AG09319 (cell line): ENCODE measurements around the gene NCAPD3.

Source experiments
- DNase-seq: peaks from one replicate; pipeline ENCODE4 v3.0.0-alpha.2; 2010; ENCODE audit warnings: low read depth; ENCODE audit errors: extremely low read depth
- CTCF ChIP-seq: IDR thresholded peaks from 2 replicates; pipeline ENCODE4 v1.5.1; 2011; ENCODE audit warnings: low read depth, mild to moderate bottlenecking, inconsistent platforms, low read length, moderate library complexity

Gene NCAPD3

GRCh38 chr11:134230339-134230738 is 6.6 kb upstream of the NCAPD3 start:
- no peak for DNase-seq
- TF ChIP-seq CTCF = no peak

- no peak for DNase-seq
- no peak for TF ChIP-seq CTCF
Measured at GRCh38 chr11:134229126-134229790, 5.5 kb upstream of the NCAPD3 start.

- no peak for DNase-seq
Measured at GRCh38 chr11:134228625-134229024, 4.9 kb upstream of the NCAPD3 start.

GRCh38 chr11:134226806-134227325 is 3.1 kb upstream of the NCAPD3 start:
- DNase-seq = no peak
- no peak for TF ChIP-seq CTCF

More at GRCh38 chr11:134228625-134229024, 4.9 kb upstream of the NCAPD3 start:
- TF ChIP-seq CTCF = no peak

- DNase-seq = no peak
- no peak for TF ChIP-seq CTCF
Measured at GRCh38 chr11:134224710-134225664, 1.2 kb upstream of the NCAPD3 start.

GRCh38 chr11:134223121-134223520 is 646 bp downstream of the NCAPD3 start:
- DNase-seq = no peak
- TF ChIP-seq CTCF = no peak

GRCh38 chr11:134216816-134217215 is 7.0 kb downstream of the NCAPD3 start:
- DNase-seq = no peak
- no peak for TF ChIP-seq CTCF
